GM12891 (cell line): ENCODE data around the gene NAV2.

Experiments
- PAX5 ChIP-seq: IDR thresholded peaks from 2 replicates; pipeline ENCODE4 v1.6.1; 2011; ENCODE audit warnings: low read length, moderate library complexity, mild to moderate bottlenecking; ENCODE audit not compliant: insufficient read depth, severe bottlenecking
- POLR2A ChIP-seq: IDR thresholded peaks from 2 replicates; pipeline ENCODE4 v1.6.1; 2011; ENCODE audit warnings: low read depth, low read length, control low read depth
- POLR2AphosphoS5 ChIP-seq: IDR thresholded peaks from 2 replicates; pipeline ENCODE4 v1.6.1; 2011; ENCODE audit warnings: low read depth, low read length, control low read depth
- POU2F2 ChIP-seq: IDR thresholded peaks from 2 replicates; pipeline ENCODE4 v1.6.1; 2011; ENCODE audit warnings: low read depth, mild to moderate bottlenecking, control low read depth, low read length, moderate library complexity
- SPI1 ChIP-seq: IDR thresholded peaks from 2 replicates; pipeline ENCODE4 v1.6.1; 2011; ENCODE audit warnings: low read depth, low read length, control low read depth
- TAF1 ChIP-seq: IDR thresholded peaks from 2 replicates; pipeline ENCODE4 v1.6.1; 2011; ENCODE audit warnings: low read depth, low read length, control low read depth

DNA sequence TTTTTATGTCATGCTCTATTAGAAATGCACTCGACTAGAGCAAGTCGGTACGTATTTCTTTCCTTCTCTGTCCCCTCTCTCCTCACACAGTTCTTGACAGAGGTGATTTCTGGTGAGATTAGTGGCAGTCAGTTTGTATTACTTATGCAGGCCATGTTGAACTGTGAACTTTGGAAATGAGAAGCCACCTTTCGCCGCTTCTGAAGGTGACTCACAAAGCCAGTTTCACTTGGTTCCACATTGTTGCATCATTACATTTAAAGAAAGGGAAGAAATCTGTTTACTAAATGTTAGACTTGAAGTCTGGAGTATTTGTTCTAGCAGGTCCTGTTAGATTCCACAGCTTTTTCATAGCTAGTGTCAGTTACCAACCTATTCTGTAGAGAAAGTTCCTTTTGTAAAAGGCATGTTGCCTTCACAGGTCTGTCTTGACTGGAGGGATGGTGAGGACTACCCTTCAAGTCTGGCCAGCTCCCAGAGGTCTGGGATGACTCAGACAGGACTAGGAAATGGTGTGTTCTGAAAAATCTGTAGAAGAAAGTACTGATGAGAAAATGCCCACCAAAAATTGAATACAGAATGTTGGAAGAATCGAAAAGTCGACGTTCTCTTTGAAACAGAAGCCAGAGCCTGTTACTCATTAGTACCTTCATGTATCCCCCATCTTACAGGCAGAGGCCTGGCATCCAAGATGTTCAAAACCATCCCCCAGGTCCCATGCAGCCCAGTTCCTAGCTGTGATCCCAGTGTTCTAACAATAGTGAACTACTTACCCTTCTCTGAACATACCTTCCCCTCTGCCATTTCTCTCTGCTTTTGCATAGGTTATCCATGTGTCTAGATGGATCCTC is 266.3 kb downstream of the NAV2 start:
- TF ChIP-seq POLR2A (no peak), POLR2AphosphoS5 (no peak), TAF1 (no peak), POU2F2 (no peak), SPI1 (no peak), PAX5 (no peak)
